HG03575 (cell line): ENCODE results near the gene DNLZ.

Experiments used
- ATAC-seq: cut with Tn5 transposase; IDR thresholded peaks from one replicate; pipeline ENCODE4 v1.9.1; 2021; ENCODE audit not compliant: unreplicated experiment, insufficient number of reproducible peaks, low FRiP score; ENCODE audit errors: extremely low read depth

The DNLZ gene

DNA sequence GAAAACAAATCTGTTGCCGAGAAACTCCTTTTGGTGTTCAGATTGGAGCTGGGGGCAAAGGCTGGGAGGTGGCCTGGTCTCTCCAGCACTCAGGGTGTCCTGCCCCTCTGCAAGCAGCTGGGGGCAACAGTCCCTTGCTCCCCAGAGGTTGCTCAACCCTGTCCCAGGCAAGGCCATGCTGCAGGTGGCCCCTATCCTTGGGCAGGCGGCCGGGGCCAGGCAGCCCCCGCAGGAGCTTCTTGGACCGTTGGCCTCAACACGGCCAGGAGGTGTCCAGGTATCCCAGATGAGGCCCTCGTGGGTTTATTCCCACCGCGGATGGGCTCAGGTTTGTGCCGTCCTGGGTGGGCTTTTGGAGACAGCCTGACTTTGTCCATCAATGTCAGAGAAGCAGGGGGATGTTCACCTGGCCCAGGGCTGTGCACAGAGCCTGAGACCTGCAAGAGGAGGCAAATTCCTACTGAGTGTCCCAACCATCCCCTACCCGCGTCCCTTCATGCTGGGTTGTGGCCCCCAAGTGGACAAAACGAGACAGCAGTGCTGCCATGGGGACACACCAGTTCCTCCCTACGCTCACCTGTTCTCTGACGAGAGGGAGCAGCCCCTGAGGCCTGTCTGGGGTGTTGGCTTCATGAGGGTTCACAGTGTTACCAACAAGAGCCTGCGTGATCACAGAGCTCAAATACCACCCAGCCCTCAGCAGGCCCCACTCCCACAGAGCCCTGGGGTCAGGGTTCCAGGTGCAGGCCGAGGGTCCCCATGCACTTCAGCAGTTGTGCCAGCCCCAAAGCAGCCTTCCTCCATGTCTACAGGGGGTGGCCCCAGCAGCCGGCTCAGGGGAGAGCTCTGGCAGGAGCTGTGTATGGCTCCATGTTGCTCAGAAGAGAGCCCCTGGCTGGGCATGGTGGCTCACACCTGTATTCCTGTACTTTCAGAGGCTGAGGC lies 50.2 kb downstream of the DNLZ start:
- no peak for ATAC-seq

DNA sequence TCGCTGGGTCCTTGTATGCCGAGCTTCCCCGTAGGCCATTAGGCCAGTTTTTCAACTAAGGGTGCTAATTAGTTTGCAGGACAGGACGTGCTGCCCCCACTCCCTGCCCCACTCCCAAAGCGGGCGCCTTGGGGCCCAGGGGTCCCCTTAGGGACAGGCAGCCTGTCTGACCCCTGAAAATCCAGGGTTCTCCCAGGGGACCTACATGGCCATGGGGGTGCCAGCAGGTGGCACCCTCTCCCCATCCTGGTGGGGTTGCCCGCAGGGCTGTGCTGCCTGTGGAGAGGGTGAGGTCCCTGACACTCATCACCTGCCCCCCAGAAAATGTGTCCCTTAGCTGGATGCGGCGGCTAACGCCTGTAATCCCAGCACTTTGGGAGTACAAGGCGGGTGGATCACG lies 51.1 kb downstream of the DNLZ start:
- no peak for ATAC-seq

DNA sequence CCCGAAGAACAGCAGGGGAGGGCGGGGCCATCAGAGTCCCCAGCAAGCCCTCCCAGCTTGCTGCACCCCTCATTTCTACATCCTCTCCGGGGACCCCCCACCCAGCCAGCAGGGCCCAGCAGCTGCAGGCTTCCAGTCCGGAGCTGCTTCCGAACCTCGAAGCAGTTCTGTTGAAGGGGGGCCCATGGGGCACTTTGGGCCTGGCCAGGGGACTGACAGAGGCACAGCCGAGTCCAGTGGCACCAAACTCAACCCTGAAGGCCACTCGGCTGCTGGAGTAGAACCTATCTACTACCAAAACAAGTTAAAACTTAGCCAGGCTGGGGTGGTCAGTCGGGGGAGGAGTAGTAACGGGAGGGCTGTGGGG lies 51.6 kb downstream of the DNLZ start:
- no peak for ATAC-seq

DNA sequence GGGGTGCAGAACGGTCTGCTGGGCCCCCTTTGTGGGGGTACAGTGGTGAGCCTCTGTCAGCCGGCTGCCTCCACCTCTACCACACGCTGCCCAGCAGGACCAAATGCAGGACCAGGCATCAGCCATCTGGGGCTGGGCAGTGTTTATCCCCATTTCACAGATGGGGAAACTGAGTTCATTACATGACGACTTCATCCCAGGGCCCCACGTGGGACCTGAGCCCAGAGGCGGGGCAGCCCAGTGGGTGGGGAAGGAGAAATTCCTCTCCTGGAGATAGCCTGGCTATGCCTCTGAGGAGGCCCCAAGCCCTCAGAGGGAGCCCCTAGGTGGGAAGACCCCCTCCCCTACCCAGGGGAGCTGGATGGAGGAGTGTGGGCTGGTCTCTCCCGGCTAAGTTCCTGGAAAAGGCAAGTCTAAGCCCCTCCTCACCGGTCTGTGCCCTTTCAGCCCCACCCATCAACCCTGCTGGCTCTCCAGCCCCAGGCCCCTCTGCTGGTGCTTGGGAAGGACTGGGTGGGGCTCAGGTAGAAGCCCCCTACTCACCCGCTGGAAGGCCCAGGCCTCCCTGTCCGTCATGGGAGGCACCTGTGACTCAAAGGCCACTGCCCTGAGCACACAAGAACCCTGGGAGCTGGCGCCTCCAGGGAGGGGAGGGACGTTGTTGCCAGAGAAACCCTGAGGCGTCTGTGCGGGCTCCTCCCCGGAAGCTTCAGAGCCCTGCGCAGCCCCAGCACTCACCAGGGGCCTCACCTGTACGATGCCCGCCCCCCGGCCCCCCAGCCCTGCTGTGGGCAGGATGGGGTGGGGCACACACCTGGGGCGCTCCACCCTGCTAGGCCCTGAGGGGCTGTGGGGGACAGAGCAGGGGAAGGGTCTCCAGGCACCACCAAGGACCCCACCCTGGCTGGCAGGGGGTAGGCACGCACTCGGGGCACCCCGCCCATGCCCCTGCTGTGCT lies 52.2 kb downstream of the DNLZ start:
- ATAC-seq, result no peak

DNA sequence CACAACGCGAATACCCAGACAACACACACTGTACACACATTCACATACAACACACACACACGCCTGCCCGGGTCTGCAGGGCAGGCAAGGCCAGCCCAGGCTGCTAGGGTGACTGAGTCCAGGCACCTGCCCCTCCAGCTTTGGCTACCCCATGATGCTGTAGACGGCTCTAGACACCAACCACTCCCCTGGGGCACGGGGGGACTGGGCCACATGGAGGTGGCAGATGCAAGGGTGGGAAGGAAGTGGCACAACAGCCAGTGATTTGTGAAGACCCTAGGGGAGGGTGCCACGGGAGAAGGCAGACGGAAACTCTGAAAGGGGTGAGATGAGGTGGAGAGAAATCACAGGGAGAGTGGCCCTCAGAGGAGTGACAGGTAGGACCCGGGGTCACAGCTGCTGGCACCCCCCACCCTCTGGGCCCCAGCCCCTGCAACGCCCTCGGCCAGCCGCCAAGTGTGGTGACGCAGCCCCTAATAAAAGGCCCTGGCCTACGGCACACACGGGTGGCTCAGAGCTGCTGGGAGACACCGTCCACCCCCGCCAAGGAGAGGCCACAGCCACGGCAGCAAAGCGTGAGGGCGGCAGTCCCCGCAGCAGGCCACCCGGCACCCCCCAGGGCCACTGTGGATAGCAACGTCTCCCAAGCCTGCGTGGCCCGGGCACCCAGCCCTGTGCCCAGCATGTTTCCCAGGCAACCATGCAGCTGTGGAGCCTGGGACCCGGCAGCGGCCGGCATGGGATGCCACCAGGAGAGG lies 53.1 kb downstream of the DNLZ start:
- no peak for ATAC-seq

DNA sequence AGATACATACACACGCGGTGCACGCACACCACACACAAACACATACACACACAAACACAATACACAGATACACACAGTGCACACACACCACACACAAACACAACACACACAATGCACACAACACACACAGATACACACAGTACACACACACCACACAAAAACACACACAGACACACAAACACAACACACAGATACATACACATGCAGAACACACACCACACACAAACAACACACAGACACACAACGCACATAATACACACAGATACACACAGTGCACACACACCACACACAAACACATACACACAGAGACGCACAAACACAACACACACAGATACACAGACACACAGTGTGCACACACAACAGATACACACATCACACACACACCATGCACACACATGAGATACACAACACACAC lies 53.7 kb downstream of the DNLZ start:
- ATAC-seq, result no peak
